ENCODE results near the gene SPEG.
A peak's percentile ranks its signal among the peaks of the same experiment; 100 is the strongest.

The SPEG gene

GRCh38 chr2:219462349-219462748, 27.7 kb downstream of the SPEG start:
- DNase-seq (ENCODE audit: low read depth): no peak

GRCh38 chr2:219464286-219465032, 29.8 kb downstream of the SPEG start:
- no peak for DNase-seq (ENCODE audit: low read depth)

- DNase-seq (ENCODE audit: low read depth): no peak
These were observed 31.3 kb downstream of the SPEG start for GRCh38 chr2:219465659-219466561.

- no peak for DNase-seq (ENCODE audit: low read depth)
These were observed 32.4 kb downstream of the SPEG start for GRCh38 chr2:219466816-219467735.

GRCh38 chr2:219467736-219468075, 33.1 kb downstream of the SPEG start:
- DNase-seq (ENCODE audit: low read depth): no peak

- no peak for DNase-seq (ENCODE audit: low read depth)
These were observed 34.0 kb downstream of the SPEG start for GRCh38 chr2:219468410-219469185.

- DNase-seq (ENCODE audit: low read depth): no peak
These were observed 34.6 kb downstream of the SPEG start for GRCh38 chr2:219469186-219469724.

- no peak for DNase-seq (ENCODE audit: low read depth)
These were observed 35.8 kb downstream of the SPEG start for GRCh38 chr2:219470429-219470828.

GRCh38 chr2:219471476-219472371, 37.1 kb downstream of the SPEG start:
- DNase-seq (ENCODE audit: low read depth): no peak

GRCh38 chr2:219472629-219473187, 38.1 kb downstream of the SPEG start:
- no peak for DNase-seq (ENCODE audit: low read depth)

- DNase-seq (ENCODE audit: low read depth): no peak
These were observed 38.9 kb downstream of the SPEG start for GRCh38 chr2:219473511-219473910.

GRCh38 chr2:219474285-219475060, 39.8 kb downstream of the SPEG start:
- DNase-seq (ENCODE audit: low read depth): no peak

GRCh38 chr2:219475278-219475677, 40.6 kb downstream of the SPEG start:
- DNase-seq (ENCODE audit: low read depth): no peak

- peak; percentile 22 for DNase-seq (ENCODE audit: low read depth)
These were observed 41.3 kb downstream of the SPEG start for GRCh38 chr2:219475697-219476651.

- no peak for DNase-seq (ENCODE audit: low read depth)
These were observed 42.1 kb downstream of the SPEG start for GRCh38 chr2:219476652-219477151.

GRCh38 chr2:219477179-219477578, 42.5 kb downstream of the SPEG start:
- no peak for DNase-seq (ENCODE audit: low read depth)

- no peak for DNase-seq (ENCODE audit: low read depth)
These were observed 43.2 kb downstream of the SPEG start for GRCh38 chr2:219477815-219478214.

- no peak for DNase-seq (ENCODE audit: low read depth)
These were observed 44.3 kb downstream of the SPEG start for GRCh38 chr2:219478916-219479315.

Measured in activated T-helper 1 cell treated with Interleukin-2 at 50 U/mL for 16 hours (primary cell).